Measurements from ENCODE around the gene CCDC148.
"Not testable (repeated sequence)": the region's sequence is repeated elsewhere in the genome, so short reads cannot be mapped to it uniquely, and the experiment has no call there.

Gene CCDC148

DNA sequence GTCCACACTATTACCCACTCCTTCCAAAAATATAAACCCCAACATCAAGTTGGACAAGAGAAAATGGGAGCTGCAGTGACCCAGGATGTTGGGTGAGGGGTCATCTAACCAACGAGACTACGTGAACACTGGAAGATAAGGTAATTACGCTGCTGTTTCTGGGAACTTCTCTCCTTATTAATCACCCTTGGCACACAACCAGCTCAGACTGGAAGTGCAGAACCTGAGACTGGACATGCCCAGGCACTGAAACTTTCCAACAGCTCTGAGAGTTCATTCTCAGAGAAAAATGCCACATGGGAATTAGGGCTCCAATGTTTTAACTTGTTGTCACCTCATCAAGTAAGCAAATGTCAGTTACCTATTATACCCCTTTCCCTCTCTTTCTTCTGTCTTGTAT is 135.3 kb downstream of the CCDC148 start:
- Histone ChIP-seq H3K36me3 (ENCODE audit: control insufficient read depth, insufficient read depth, low read length) (no peaks in the 10 kb centered on the region), H3K4me1 (ENCODE audit: control insufficient read depth, insufficient read depth, low read length) (peaks cover 16% of the 10 kb centered on the region; the same call in 1 of the 2 replicates), H3K27me3 (ENCODE audit: control insufficient read depth, insufficient read depth, low read length) (no peaks in the 10 kb centered on the region), H3K4me3 (ENCODE audit: low read depth, low read length) (no peak overlapping the region), H3K9ac (ENCODE audit: low read depth, low read length) (no peak overlapping the region), H3K9me3 (ENCODE audit: control insufficient read depth, insufficient read depth, low read length) (peaks cover 7% of the 10 kb centered on the region; the same call in 1 of the 2 replicates), H3K27ac (ENCODE audit: low read depth, low read length) (no peak overlapping the region)

DNA sequence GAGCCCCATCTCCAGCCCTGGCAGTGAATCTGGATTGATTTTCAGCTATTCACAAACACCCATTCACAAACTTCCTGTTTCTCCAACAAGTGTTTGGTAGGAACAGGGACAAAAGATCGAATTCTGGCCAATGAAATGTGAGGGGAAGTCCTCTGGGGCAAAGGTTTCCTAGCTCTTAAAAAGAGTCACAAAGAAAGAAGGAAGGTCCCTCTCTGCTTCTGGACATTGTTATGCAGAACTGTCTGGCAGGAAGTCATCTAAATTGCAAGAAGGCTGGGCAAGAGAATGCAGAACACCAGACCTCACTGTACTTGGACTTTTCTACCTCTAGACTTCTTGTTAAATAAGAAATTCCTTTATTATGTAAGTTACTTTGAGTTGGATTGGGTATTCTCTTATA is 137.3 kb downstream of the CCDC148 start:
- H3K4me3 ChIP-seq (ENCODE audit: low read depth, low read length) = no peak overlapping the region
- H3K36me3 ChIP-seq (ENCODE audit: control insufficient read depth, insufficient read depth, low read length) = no peaks in the 10 kb centered on the region
- H3K9me3 ChIP-seq (ENCODE audit: control insufficient read depth, insufficient read depth, low read length) = peaks cover 7% of the 10 kb centered on the region; the same call in 1 of the 2 replicates
- no peak overlapping the region for H3K9ac ChIP-seq (ENCODE audit: low read depth, low read length)
- no peaks in the 10 kb centered on the region for H3K27me3 ChIP-seq (ENCODE audit: control insufficient read depth, insufficient read depth, low read length)
- peaks cover 16% of the 10 kb centered on the region; the same call in 1 of the 2 replicates for H3K4me1 ChIP-seq (ENCODE audit: control insufficient read depth, insufficient read depth, low read length)
- H3K27ac ChIP-seq (ENCODE audit: low read depth, low read length) = peak overlapping the region; percentile 22

- Histone ChIP-seq H3K36me3 (ENCODE audit: control insufficient read depth, insufficient read depth, low read length) (no peaks in the 10 kb centered on the region), H3K9ac (ENCODE audit: low read depth, low read length) (no peak overlapping the region; the same call in 1 of the 2 replicates), H3K9me3 (ENCODE audit: control insufficient read depth, insufficient read depth, low read length) (peaks cover 7% of the 10 kb centered on the region; the same call in 1 of the 2 replicates), H3K27ac (ENCODE audit: low read depth, low read length) (no peak overlapping the region), H3K4me1 (ENCODE audit: control insufficient read depth, insufficient read depth, low read length) (peaks cover 16% of the 10 kb centered on the region; the same call in 1 of the 2 replicates), H3K4me3 (ENCODE audit: low read depth, low read length) (no peak overlapping the region), H3K27me3 (ENCODE audit: control insufficient read depth, insufficient read depth, low read length) (no peaks in the 10 kb centered on the region)
These were observed 138.9 kb downstream of the CCDC148 start for GRCh38 chr2:158317642-158318041.

DNA sequence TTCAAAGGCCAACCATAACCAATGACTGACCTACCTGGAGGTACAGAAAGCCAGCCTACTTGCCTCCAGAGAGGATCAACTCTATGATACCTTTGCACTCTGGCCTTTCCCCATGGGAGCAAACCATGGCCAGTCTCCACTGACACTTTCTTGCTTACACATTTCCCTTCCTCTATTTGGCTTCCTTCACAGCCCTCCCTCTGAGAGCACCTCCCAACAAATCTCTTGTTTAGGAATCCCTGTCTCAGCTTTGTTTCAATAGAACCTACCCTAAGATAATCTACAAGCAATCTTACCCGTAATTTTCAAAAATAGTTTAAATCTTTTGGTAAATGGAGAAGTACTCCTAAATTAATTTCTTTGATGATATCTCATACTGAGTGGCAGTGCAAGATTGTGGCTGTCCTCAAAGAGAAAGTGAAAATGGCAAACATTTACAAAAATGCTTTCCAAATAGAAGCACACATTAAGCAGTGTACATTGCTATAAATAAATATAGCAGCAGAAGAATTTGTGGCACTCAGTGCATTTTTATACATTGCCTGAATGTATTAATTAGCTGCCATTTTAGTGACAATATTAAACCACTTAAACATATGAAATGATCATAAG is 140.6 kb downstream of the CCDC148 start:
- H3K36me3 ChIP-seq (ENCODE audit: control insufficient read depth, insufficient read depth, low read length) = no peaks in the 10 kb centered on the region
- no peak overlapping the region for H3K9ac ChIP-seq (ENCODE audit: low read depth, low read length)
- no peak overlapping the region for H3K27ac ChIP-seq (ENCODE audit: low read depth, low read length)
- no peak overlapping the region for H3K4me3 ChIP-seq (ENCODE audit: low read depth, low read length)
- H3K9me3 ChIP-seq (ENCODE audit: control insufficient read depth, insufficient read depth, low read length) = peaks cover 16% of the 10 kb centered on the region; the same call in 1 of the 2 replicates
- no peaks in the 10 kb centered on the region for H3K27me3 ChIP-seq (ENCODE audit: control insufficient read depth, insufficient read depth, low read length)
- H3K4me1 ChIP-seq (ENCODE audit: control insufficient read depth, insufficient read depth, low read length) = peaks cover 16% of the 10 kb centered on the region; the same call in 1 of the 2 replicates

- no peak overlapping the region for H3K27ac ChIP-seq (ENCODE audit: low read depth, low read length)
- H3K36me3 ChIP-seq (ENCODE audit: control insufficient read depth, insufficient read depth, low read length) = no peaks in the 10 kb centered on the region
- no peak overlapping the region for H3K4me3 ChIP-seq (ENCODE audit: low read depth, low read length)
- peaks cover 16% of the 10 kb centered on the region; the same call in 1 of the 2 replicates for H3K4me1 ChIP-seq (ENCODE audit: control insufficient read depth, insufficient read depth, low read length)
- peaks cover 16% of the 10 kb centered on the region; the same call in 1 of the 2 replicates for H3K9me3 ChIP-seq (ENCODE audit: control insufficient read depth, insufficient read depth, low read length)
- no peaks in the 10 kb centered on the region for H3K27me3 ChIP-seq (ENCODE audit: control insufficient read depth, insufficient read depth, low read length)
- H3K9ac ChIP-seq (ENCODE audit: low read depth, low read length) = no peak overlapping the region
These were observed 141.6 kb downstream of the CCDC148 start for GRCh38 chr2:158315000-158315399.

DNA sequence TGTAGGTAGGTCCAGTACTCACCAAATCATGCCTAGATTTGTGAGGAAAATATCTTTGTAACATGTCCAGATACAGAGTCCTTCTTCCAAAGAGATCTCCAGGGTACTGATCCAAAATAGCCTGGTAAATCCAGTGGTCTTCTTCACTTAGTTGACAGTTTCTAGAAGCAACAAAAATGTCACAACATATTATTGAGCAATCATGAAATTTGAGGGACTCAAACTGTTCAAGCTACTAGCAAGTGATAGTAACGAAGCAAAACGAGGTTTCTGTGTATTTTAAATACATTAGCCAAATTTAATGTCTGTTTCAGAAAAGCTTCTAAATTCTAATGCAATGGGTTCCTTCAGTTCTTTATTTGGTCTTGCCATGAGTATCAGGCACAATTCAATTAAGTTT is 142.8 kb downstream of the CCDC148 start:
- no peak overlapping the region for H3K9ac ChIP-seq (ENCODE audit: low read depth, low read length)
- H3K27ac ChIP-seq (ENCODE audit: low read depth, low read length) = no peak overlapping the region
- peaks cover 13% of the 10 kb centered on the region; the same call in 1 of the 2 replicates for H3K4me1 ChIP-seq (ENCODE audit: control insufficient read depth, insufficient read depth, low read length)
- no peak overlapping the region for H3K4me3 ChIP-seq (ENCODE audit: low read depth, low read length)
- no peaks in the 10 kb centered on the region for H3K36me3 ChIP-seq (ENCODE audit: control insufficient read depth, insufficient read depth, low read length)
- no peaks in the 10 kb centered on the region for H3K27me3 ChIP-seq (ENCODE audit: control insufficient read depth, insufficient read depth, low read length)
- H3K9me3 ChIP-seq (ENCODE audit: control insufficient read depth, insufficient read depth, low read length) = peaks cover 11% of the 10 kb centered on the region; the same call in 1 of the 2 replicates

DNA sequence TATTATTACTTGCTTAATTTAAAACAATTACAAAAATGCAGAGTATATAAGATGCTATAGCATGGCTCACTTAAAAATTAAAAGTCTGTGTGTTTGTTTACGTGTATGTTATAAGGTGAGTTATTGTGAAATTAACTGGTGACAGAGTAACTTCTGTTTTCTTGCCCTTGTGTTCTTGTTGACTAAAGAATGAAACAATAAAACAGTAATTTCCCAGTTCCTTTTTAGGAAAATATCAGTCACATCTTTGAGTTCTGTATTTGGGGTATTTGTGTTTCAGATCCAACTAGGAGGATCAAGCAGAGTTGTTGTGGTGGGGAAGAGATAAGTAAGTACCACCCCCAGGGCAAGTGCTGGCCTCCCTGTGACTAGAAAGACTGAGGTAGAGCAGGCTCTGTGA is 143.6 kb downstream of the CCDC148 start:
- no peak overlapping the region for H3K27ac ChIP-seq (ENCODE audit: low read depth, low read length)
- no peaks in the 10 kb centered on the region for H3K27me3 ChIP-seq (ENCODE audit: control insufficient read depth, insufficient read depth, low read length)
- H3K4me1 ChIP-seq (ENCODE audit: control insufficient read depth, insufficient read depth, low read length) = peaks cover 10% of the 10 kb centered on the region; the same call in 1 of the 2 replicates
- no peaks in the 10 kb centered on the region for H3K36me3 ChIP-seq (ENCODE audit: control insufficient read depth, insufficient read depth, low read length)
- H3K9ac ChIP-seq (ENCODE audit: low read depth, low read length) = no peak overlapping the region
- H3K9me3 ChIP-seq (ENCODE audit: control insufficient read depth, insufficient read depth, low read length) = peaks cover 9% of the 10 kb centered on the region; the same call in 1 of the 2 replicates
- no peak overlapping the region for H3K4me3 ChIP-seq (ENCODE audit: low read depth, low read length)

DNA sequence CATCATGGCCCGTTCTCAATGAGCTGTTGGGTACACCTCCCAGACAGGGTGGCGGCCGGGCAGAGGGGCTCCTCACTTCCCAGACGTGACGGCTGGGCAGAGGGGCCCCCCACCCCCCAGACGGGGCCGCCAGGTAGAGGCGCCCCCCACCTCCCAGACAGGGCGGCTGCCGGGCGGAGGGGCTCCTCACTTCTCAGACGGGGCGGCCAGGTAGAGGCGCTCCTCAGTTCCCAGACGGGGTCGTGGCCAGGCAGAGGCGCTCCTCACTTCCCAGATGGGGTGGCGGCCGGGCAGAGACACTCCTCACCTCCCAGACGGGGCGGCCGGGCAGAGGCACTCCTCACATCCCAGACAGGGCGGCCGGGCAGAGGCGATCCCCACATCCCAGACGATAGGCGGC is 146.1 kb downstream of the CCDC148 start:
- H3K27me3 ChIP-seq (ENCODE audit: control insufficient read depth, insufficient read depth, low read length); H3K36me3 ChIP-seq (ENCODE audit: control insufficient read depth, insufficient read depth, low read length); H3K9me3 ChIP-seq (ENCODE audit: control insufficient read depth, insufficient read depth, low read length); H3K4me1 ChIP-seq (ENCODE audit: control insufficient read depth, insufficient read depth, low read length); H3K4me3 ChIP-seq (ENCODE audit: low read depth, low read length); H3K9ac ChIP-seq (ENCODE audit: low read depth, low read length); H3K27ac ChIP-seq (ENCODE audit: low read depth, low read length): not testable (repeated sequence)

DNA sequence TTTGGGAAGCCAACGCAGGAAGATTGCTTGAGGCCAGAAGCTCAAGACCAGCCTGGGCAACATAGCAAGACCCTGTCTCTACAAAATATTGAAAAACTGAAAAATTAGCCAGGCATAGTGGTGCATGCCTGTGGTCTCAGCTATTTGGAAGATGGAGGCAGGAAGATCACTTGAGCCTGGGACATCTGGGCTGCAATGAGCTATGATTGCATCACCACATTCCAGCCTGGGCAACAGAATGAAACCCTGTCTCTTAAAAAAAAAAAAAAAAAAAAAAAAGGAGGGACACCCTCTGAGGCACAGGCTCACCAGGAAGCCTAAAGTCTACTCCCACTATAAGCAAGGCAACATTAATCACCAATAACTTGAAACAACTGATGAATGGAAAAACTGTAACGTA is 151.1 kb downstream of the CCDC148 start:
- H3K27ac ChIP-seq (ENCODE audit: low read depth, low read length) = no peak overlapping the region
- no peaks in the 10 kb centered on the region for H3K27me3 ChIP-seq (ENCODE audit: control insufficient read depth, insufficient read depth, low read length)
- no peaks in the 10 kb centered on the region for H3K36me3 ChIP-seq (ENCODE audit: control insufficient read depth, insufficient read depth, low read length)
- H3K9ac ChIP-seq (ENCODE audit: low read depth, low read length) = no peak overlapping the region
- no peaks in the 10 kb centered on the region for H3K9me3 ChIP-seq (ENCODE audit: control insufficient read depth, insufficient read depth, low read length)
- no peaks in the 10 kb centered on the region for H3K4me1 ChIP-seq (ENCODE audit: control insufficient read depth, insufficient read depth, low read length)
- H3K4me3 ChIP-seq (ENCODE audit: low read depth, low read length) = no peak overlapping the region

- H3K4me1 ChIP-seq (ENCODE audit: control insufficient read depth, insufficient read depth, low read length) = no peaks in the 10 kb centered on the region
- no peak overlapping the region for H3K9ac ChIP-seq (ENCODE audit: low read depth, low read length)
- no peak overlapping the region for H3K4me3 ChIP-seq (ENCODE audit: low read depth, low read length)
- H3K36me3 ChIP-seq (ENCODE audit: control insufficient read depth, insufficient read depth, low read length) = no peaks in the 10 kb centered on the region
- no peaks in the 10 kb centered on the region for H3K9me3 ChIP-seq (ENCODE audit: control insufficient read depth, insufficient read depth, low read length)
- H3K27ac ChIP-seq (ENCODE audit: low read depth, low read length) = no peak overlapping the region
- no peaks in the 10 kb centered on the region for H3K27me3 ChIP-seq (ENCODE audit: control insufficient read depth, insufficient read depth, low read length)
These were observed 156.2 kb downstream of the CCDC148 start for GRCh38 chr2:158300394-158300793.

DNA sequence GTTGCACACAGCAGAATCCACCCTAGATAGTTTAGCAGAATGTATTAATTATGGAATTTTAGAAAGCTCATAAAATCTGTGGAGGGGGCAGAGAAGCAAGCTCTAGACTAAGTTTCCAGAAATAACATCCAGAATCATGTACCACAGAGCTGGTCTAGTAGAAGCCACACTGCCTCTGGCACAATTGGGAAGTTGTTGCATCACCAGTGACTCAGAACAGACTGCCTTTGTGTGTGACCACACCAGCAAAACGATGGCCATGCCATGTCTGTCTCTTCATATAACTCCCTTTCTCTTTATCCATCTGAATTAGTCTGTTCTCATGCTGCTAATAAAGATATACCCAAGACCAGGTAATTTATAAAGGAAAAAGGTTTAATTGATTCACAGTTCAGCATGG is 158.9 kb downstream of the CCDC148 start:
- no peaks in the 10 kb centered on the region for H3K9me3 ChIP-seq (ENCODE audit: control insufficient read depth, insufficient read depth, low read length)
- no peak overlapping the region for H3K27ac ChIP-seq (ENCODE audit: low read depth, low read length)
- no peaks in the 10 kb centered on the region for H3K4me1 ChIP-seq (ENCODE audit: control insufficient read depth, insufficient read depth, low read length)
- H3K9ac ChIP-seq (ENCODE audit: low read depth, low read length) = no peak overlapping the region
- H3K4me3 ChIP-seq (ENCODE audit: low read depth, low read length) = no peak overlapping the region
- H3K27me3 ChIP-seq (ENCODE audit: control insufficient read depth, insufficient read depth, low read length) = no peaks in the 10 kb centered on the region
- no peaks in the 10 kb centered on the region for H3K36me3 ChIP-seq (ENCODE audit: control insufficient read depth, insufficient read depth, low read length)

All from HUES48 (cell line).